Activated T-helper 1 cell treated with Interleukin-2 at 50 U/mL for 16 hours (primary cell): Measurements from ENCODE around the gene CAB39L.

Experiments
- DNase-seq: peaks from one replicate; pipeline ENCODE4 v3.0.0-alpha.2; 2020; ENCODE audit warnings: low read depth

CAB39L gene

GRCh38 chr13:49441846-49442245 lies 2.0 kb downstream of the CAB39L start:
- DNase-seq, result no peak

GRCh38 chr13:49441312-49441711 lies 2.6 kb downstream of the CAB39L start:
- no peak for DNase-seq

- no peak for DNase-seq
Observed at GRCh38 chr13:49439609-49440008, 4.3 kb downstream of the CAB39L start.

- DNase-seq, result no peak
Observed at GRCh38 chr13:49437705-49438104, 6.2 kb downstream of the CAB39L start.

GRCh38 chr13:49436890-49437289 lies 7.0 kb downstream of the CAB39L start:
- DNase-seq, result no peak

GRCh38 chr13:49435992-49436391 lies 7.9 kb downstream of the CAB39L start:
- DNase-seq, result no peak

GRCh38 chr13:49429121-49429520 lies 14.7 kb downstream of the CAB39L start:
- DNase-seq, result no peak

GRCh38 chr13:49428041-49428763 lies 15.7 kb downstream of the CAB39L start:
- no peak for DNase-seq

- DNase-seq, result no peak
Observed at GRCh38 chr13:49424011-49424560, 19.8 kb downstream of the CAB39L start.

GRCh38 chr13:49421391-49421790 lies 22.5 kb downstream of the CAB39L start:
- DNase-seq, result no peak

- no peak for DNase-seq
Observed at GRCh38 chr13:49419276-49419675, 24.6 kb downstream of the CAB39L start.

- no peak for DNase-seq
Observed at GRCh38 chr13:49418206-49418605, 25.7 kb downstream of the CAB39L start.

- no peak for DNase-seq
Observed at GRCh38 chr13:49417161-49417560, 26.7 kb downstream of the CAB39L start.

GRCh38 chr13:49412749-49413148 lies 31.1 kb downstream of the CAB39L start:
- no peak for DNase-seq

GRCh38 chr13:49411353-49411752 lies 32.5 kb downstream of the CAB39L start:
- DNase-seq, result no peak

GRCh38 chr13:49410477-49410876 lies 33.4 kb downstream of the CAB39L start:
- DNase-seq, result no peak

- no peak for DNase-seq
Observed at GRCh38 chr13:49410006-49410405, 33.9 kb downstream of the CAB39L start.

- no peak for DNase-seq
Observed at GRCh38 chr13:49409008-49409407, 34.9 kb downstream of the CAB39L start.

- DNase-seq, result no peak
Observed at GRCh38 chr13:49407936-49408335, 35.9 kb downstream of the CAB39L start.

GRCh38 chr13:49407068-49407467 lies 36.8 kb downstream of the CAB39L start:
- DNase-seq, result no peak

GRCh38 chr13:49404703-49405020 lies 39.2 kb downstream of the CAB39L start:
- DNase-seq, result no peak

- no peak for DNase-seq
Observed at GRCh38 chr13:49403996-49404702, 39.7 kb downstream of the CAB39L start.
